ENCODE results near the gene ZC3H12C. TPM values are rescaled to one million over a fixed set of nuclear protein-coding genes. Genes with fewer than 3 reads are reported as not detected.
A peak's percentile ranks its signal among the peaks of the same experiment; 100 is the strongest.

Gene ZC3H12C
- total RNA-seq, 4 donors from 2014 or later = 5.7 to 17.3 (median 11.4) TPM

DNA sequence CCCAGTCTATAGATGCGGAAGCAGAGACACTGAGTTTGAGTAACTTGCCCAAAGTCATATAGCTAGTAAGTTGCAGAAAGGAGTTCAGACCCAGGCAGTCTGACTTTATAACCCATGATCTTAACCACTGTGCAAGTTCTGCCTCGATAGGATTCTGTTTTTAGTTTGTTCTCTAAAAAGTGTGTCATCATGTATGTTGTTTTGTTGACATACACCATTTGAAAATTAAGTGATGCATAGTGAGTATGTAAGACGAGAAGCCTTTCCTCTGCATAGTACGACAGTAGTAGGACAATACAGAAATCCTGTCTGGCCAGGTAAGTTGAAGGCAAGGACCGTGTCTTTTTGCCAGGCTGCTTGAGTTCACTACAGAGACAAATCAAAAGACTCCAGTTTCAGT lies 3.3 kb downstream of the ZC3H12C start:
- H3K36me3 ChIP-seq = no peaks in the 10 kb centered on the region
- DNase-seq = no peak
- peaks cover 0 to 9% (median 5%) of the 10 kb centered on the region in 4 donors for H3K4me1 ChIP-seq
- no peaks in the 10 kb centered on the region for H3K27me3 ChIP-seq
- TF ChIP-seq POLR2A (IDR thresholded peaks at IDR 0.05) = no peak
- TF ChIP-seq, protein P1, sequence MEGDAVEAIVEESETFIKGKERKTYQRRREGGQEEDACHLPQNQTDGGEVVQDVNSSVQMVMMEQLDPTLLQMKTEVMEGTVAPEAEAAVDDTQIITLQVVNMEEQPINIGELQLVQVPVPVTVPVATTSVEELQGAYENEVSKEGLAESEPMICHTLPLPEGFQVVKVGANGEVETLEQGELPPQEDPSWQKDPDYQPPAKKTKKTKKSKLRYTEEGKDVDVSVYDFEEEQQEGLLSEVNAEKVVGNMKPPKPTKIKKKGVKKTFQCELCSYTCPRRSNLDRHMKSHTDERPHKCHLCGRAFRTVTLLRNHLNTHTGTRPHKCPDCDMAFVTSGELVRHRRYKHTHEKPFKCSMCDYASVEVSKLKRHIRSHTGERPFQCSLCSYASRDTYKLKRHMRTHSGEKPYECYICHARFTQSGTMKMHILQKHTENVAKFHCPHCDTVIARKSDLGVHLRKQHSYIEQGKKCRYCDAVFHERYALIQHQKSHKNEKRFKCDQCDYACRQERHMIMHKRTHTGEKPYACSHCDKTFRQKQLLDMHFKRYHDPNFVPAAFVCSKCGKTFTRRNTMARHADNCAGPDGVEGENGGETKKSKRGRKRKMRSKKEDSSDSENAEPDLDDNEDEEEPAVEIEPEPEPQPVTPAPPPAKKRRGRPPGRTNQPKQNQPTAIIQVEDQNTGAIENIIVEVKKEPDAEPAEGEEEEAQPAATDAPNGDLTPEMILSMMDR (IDR thresholded peaks at IDR 0.05) = no peak
- no peak overlapping the region for H3K4me3 ChIP-seq
- H3K27ac ChIP-seq = no peak overlapping the region
- H3K9me3 ChIP-seq = no peaks in the 10 kb centered on the region

DNA sequence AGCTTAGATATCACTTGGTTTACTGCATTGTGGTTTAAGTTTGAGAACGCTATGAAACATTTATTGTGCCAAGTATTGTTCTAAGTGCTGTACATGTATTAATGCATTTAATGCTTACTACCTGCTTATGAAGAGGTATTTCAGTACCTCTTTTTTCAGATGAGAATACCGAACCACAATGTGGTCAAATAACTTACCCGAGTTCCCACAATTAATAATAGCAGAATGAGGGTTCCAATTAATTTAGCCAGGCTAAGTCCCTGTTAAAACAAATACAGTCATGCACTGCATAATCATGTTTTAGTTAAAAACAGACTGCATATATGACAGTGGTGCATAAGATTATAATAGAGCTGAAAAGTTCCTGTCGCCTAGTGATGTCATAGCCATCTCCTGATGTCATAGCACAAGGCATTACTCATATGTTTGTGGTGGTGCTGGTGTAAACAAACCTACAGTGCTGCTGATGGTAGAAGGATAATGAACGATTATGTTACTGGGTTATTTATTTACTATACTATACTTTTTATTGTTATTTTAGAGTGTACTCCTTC lies 4.3 kb downstream of the ZC3H12C start:
- no peaks in the 10 kb centered on the region for H3K9me3 ChIP-seq
- H3K27me3 ChIP-seq = no peaks in the 10 kb centered on the region
- H3K4me3 ChIP-seq = no peak overlapping the region
- peaks cover 0 to 9% (median 2%) of the 10 kb centered on the region in 4 donors for H3K4me1 ChIP-seq
- H3K27ac ChIP-seq = no peak overlapping the region
- no peak for DNase-seq
- TF ChIP-seq, protein P1 (IDR thresholded peaks at IDR 0.05) = no peak
- TF ChIP-seq POLR2A (IDR thresholded peaks at IDR 0.05) = no peak
- H3K36me3 ChIP-seq = no peaks in the 10 kb centered on the region

DNA sequence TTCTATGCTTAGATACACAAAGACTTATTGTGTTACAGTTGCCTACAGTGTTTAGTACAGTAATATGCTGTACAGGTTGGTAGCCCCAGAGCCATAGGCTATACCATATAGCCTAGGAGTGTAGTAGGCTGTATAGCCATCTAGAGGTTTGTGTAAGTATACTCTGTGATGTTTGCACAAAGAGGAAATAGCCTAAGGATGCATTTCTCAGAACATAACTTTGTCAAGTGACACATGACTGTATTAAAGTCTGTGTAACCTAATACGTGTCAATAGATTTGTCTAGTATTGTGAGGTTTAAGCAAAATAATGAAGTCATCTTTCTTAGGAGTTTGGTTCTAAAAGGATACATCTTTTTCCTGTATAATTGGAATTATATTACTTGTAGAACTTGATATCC lies 5.5 kb downstream of the ZC3H12C start:
- TF ChIP-seq POLR2A (IDR thresholded peaks at IDR 0.05) = no peak
- TF ChIP-seq, protein P1 (IDR thresholded peaks at IDR 0.05) = peak in 2 of 6 experiments; percentile 20 to 31
- Histone ChIP-seq H3K9me3 (no peaks in the 10 kb centered on the region), H3K27ac (no peak overlapping the region), H3K4me3 (no peak overlapping the region), H3K36me3 (no peaks in the 10 kb centered on the region), H3K27me3 (no peaks in the 10 kb centered on the region), H3K4me1 (peaks cover 0 to 4% (median 2%) of the 10 kb centered on the region in 4 donors)
- DNase-seq = no peak

- TF ChIP-seq, protein P1 (IDR thresholded peaks at IDR 0.05) = no peak
- TF ChIP-seq POLR2A (IDR thresholded peaks at IDR 0.05) = no peak
- no peak for DNase-seq
- no peaks in the 10 kb centered on the region for H3K4me1 ChIP-seq
- no peaks in the 10 kb centered on the region for H3K36me3 ChIP-seq
- no peaks in the 10 kb centered on the region for H3K27me3 ChIP-seq
- H3K27ac ChIP-seq = no peak overlapping the region
- H3K4me3 ChIP-seq = no peak overlapping the region
- H3K9me3 ChIP-seq = no peaks in the 10 kb centered on the region
These were observed 7.5 kb downstream of the ZC3H12C start for GRCh38 chr11:110100476-110101240.

- H3K27me3 ChIP-seq = no peaks in the 10 kb centered on the region
- no peak for TF ChIP-seq POLR2A (IDR thresholded peaks at IDR 0.05)
- TF ChIP-seq, protein P1 (IDR thresholded peaks at IDR 0.05) = no peak
- no peaks in the 10 kb centered on the region for H3K36me3 ChIP-seq
- no peak overlapping the region for H3K27ac ChIP-seq
- H3K4me3 ChIP-seq = no peak overlapping the region
- no peaks in the 10 kb centered on the region for H3K9me3 ChIP-seq
- DNase-seq = no peak
- H3K4me1 ChIP-seq = no peaks in the 10 kb centered on the region
These were observed 13.6 kb downstream of the ZC3H12C start for GRCh38 chr11:110106713-110107274.

Data from Peyer's patch (tissue), 4 donors.